GM18505 (cell line): ENCODE measurements around the gene MYBBP1A.

ENCODE experiments used
- ATAC-seq: cut with Tn5 transposase; IDR thresholded peaks from one replicate; pipeline ENCODE4 v1.9.1; 2021; ENCODE audit not compliant: unreplicated experiment
- POLR2A ChIP-seq: IDR thresholded peaks from 4 replicates; pipeline ENCODE4 v1.6.1; 2011; ENCODE audit warnings: borderline replicate concordance; ENCODE audit not compliant: insufficient read depth, insufficient read length; ENCODE audit errors: extremely low read depth

The MYBBP1A gene

DNA sequence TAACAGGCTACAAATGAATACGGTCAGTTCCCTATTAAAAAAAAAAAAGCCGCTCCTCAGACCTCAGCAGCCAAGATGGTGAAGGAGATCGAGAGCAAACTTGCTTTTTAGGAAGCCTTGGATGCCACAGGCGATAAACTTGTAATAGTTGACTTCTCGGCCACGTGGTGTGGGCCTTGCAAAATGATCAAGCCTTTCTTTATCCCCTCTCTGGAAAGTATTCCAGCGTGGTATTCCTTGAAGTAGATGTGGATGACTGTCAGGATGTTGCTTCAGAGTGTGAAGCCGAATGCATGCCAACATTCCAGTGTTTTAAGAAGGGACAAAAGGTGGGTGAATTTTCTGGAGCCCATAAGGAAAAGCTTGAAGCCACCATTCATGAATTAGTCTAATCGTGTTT lies 16.9 kb upstream of the MYBBP1A start:
- no peak for TF ChIP-seq POLR2A
- ATAC-seq = no peak

DNA sequence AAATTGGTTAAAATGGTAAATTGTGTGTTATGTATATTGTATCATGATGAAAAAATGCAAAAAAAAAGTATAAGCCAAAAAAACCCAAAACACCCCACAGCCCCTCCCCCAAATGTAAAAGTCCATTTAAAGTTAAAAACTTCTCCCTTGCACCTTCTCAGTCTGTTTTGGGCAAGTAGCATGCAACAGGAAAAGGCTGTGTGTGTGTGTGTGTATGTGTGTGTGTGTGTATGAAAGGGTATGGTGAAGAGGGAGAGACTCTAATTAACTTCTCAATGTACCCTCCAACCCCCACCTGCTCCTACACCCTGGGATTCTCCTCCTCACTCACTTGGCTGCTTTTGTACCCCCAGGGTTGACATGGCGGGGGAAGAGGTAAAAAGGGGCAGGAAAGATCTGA lies 14.4 kb upstream of the MYBBP1A start:
- ATAC-seq = no peak
- no peak for TF ChIP-seq POLR2A

DNA sequence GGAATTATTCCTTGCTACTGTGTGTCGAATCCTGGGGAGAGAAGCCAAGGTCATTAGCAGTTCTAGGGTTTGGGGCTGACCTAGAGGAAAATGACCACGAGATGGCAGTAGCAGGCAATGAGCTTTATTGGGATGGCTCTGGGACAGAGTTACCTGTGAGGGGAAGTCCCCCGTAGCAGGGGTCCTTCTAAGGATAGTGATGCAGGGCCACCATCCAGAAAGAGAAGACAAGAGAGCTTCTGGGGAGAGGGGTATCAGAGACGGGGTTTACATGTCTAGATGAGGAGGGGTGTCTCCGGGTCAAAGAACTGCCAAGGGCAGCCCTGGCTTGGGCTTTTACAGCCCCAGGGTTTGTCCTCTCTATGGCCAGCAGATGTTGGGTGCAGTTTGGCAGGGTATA lies 11.6 kb upstream of the MYBBP1A start:
- TF ChIP-seq POLR2A = no peak
- no peak for ATAC-seq

DNA sequence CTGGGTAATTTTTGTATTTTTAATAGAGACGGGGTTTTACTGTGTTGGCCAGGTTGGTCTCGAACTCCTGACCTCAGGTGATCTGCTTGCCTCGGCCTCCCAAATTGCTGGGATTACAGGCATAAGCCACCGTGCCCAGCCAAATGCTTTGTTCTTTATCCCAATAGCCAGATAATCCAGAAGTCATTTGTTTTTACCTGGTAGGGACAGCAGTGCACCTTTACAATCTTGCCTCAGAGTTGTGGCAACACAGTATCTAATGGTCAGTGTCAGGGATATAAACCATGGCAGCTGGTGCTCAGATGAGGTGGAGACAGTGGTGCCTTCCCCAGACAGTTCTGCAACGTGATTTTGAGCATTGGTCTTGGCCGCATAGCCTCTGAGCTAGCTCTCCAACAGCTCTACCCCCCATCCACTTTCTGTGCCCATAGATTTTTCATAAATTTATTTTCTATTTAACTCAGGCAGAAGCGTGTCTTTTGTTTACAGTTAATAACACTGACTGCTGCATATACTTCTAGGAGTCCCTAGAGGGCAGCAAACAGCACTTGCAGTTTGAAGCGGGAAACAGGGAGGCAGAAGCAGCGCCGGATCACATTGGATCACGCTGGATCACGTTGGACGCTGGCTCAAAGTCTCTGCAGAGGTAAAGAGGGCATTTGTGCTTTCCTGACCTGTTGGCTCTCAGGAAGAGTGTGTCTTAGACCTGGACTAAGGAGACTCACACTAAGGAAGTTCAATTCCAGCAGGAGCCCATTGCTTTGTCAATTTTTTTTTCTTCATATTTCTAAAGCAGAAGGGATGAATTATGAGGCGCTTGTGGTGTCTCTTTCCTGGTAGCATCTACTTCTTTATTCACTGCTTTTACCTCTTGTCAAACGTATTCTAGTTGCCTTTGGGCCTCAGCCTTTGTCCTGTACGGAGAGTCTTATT lies 10.3 kb upstream of the MYBBP1A start:
- TF ChIP-seq POLR2A = no peak
- ATAC-seq = no peak

DNA sequence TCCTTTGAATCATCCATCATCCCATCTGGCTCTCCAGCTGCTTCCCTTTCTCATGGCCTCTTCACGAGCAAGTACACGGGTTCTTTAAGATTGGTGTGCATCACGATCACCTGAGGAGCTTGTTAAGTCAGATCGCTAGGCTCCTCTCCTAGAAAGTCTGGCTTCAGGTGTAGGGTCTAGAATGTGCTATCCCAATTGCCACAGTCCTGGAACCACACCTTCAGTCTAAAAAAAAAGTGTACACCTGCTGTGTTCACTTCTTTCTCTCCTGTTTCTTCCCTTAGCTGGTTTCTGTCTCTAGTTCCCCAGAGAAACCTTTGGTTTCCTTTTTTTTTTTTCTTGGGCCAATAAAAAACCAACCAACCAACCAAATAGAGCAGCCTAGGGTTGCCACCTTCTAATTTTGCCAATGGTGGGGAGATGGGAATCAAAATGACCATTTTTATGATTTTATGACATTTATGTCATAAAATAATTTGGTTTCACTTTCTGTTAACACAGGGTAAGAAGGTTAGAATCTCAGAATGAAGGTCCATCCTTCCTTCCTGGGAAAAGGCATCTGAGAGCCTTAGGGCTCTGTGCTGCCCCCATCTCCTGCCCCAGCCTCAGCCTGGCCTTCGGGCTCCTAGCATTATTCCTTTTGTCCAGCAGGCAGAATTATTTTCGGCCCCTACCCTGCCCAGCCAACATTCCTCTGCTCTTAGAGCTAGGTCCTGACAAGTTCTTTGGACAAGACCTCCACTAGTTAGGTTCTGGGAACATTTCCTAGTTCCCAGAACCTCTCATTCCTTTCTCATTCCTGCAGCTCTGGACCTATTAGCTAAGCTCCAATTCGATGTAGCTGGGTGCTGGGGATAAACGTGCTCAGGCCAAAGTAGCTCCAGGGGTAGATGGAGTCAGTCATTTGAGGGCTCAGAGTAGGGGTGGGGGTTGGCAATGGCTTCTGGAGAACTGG lies 7.1 kb upstream of the MYBBP1A start:
- no peak for TF ChIP-seq POLR2A
- no peak for ATAC-seq

DNA sequence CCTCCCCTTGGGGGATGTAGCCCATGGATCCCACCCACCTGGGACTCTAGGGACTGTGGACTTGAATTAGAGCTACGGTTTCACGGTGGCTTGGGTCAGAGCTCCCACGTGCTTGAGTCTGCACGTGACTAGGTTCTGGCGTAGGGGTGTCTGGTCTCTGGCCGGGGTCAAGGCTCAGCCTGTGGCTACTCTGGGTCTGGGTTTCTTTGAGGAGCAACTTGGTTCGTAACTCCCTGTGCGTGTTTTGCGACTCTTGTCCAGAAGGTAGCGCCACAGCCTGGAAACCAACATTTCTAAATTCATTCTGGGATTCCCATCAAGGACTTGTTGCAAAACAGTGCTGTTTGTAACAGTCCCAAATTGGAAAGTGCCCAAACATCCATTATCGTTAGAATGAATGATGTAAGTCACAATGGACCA lies 5.7 kb upstream of the MYBBP1A start:
- no peak for TF ChIP-seq POLR2A

DNA sequence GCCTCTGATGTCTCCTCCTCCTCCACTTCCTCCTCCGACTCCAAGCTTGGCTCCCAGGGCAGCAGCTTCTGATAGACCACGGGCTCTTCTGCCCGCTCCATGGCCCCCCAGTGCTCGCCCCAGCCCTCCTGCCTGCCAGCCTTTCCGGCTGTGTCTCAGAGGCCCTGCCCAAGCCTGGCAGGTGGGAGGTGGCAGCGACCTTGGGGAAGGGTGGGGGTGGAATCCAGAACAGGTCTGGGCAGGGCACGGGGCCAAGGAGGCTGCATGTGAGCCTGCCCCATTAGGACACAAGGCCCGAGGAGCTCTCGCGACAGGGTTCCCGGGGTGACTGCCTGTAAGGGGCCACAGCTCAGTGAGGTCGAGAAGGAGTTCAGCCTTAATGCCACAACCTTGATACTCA lies 5.2 kb upstream of the MYBBP1A start, which contains the start of gene GGT6:
TSS of gene GGT6 (minus strand) at position 157 of the 400 bp plus-strand sequence. CDS start at position 101, 56 bp downstream.
- no peak for TF ChIP-seq POLR2A
- ATAC-seq = no peak

More for the DNA sequence above, 5.7 kb upstream of the MYBBP1A start:
- ATAC-seq = no peak

DNA sequence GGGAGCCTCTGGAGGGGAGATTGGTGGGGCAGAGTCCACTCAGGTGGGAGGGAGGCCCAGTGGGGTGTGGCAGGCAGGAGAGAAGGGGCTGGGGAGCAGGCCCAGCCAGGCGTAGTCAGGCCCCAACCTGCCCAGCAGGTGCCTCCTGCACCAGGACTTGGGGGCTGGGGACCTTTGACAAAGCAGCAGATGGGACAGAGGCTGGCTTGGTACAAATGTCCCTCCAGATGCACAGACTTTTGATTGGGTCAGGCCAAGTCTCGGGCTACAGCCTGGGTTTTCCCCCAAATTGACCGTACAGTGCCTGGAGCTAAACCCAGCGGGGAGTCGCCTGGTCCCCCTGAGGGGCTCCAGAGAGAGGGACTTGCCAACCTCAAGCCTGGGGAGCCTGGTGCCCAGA lies 4.8 kb upstream of the MYBBP1A start:
- TF ChIP-seq POLR2A = no peak
- ATAC-seq = no peak

DNA sequence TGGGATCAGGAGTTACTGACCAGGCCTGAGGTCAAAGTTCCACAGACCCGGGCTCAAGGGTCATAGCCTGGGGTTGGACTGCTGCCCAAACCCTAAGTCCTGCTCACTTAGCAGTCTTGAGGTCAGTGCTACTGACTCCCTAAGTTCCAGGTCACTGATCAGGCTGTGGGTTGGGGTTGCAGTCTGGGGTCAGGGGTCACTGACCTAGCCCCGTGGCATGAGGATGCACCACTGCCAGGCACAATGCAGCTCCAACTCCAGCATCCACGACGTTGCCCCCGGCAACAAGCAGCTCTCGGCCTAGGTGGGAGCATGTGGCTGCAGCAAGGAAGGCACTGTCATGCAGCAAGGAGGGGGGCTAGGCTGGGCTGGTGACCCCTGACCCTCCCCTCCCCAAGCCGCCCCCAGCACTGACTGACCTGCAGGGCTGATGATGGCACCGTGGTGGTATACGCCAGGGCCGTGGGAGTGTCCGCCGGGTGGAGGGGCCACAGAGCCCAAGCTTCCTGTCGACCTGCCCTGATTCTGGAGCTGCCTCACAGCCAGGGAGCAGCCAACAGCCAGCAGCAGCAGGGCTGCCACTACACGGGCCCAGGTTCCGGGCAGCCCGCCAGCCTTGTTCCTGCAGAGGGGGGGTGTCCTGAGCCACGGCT lies 4.1 kb upstream of the MYBBP1A start:
- no peak for ATAC-seq
- no peak for TF ChIP-seq POLR2A

DNA sequence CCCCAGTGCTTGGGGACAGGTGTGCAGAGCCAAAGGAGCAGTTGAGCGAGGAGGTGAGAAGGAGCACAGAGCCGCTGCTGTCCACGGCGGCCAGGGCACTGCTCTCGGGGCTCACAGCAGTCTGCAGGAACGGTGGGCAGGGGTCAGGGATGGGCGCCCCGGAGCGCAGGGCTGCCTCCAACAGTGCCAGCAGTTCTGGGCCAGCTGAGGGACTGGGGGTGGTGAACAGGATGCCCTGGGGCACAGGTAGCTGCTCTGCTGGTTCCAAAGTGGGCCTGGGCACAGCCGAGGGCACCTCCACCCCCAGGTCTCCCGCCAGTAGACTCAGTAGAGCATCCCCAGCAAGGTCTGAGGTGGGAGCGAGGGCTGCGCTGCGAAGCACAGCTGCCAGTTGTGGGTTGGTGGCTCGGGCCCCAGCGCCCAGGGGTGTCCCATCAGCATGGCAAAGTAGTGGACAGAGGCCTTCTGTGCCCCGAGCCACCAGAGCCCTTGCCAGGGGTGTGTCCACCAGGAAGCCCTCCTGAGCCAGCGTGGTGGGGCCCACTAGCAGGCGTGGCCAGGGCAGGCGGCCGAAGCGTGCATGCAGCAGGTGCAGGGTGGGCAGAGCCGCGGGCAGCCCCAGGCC lies 3.3 kb upstream of the MYBBP1A start:
- no peak for ATAC-seq

DNA sequence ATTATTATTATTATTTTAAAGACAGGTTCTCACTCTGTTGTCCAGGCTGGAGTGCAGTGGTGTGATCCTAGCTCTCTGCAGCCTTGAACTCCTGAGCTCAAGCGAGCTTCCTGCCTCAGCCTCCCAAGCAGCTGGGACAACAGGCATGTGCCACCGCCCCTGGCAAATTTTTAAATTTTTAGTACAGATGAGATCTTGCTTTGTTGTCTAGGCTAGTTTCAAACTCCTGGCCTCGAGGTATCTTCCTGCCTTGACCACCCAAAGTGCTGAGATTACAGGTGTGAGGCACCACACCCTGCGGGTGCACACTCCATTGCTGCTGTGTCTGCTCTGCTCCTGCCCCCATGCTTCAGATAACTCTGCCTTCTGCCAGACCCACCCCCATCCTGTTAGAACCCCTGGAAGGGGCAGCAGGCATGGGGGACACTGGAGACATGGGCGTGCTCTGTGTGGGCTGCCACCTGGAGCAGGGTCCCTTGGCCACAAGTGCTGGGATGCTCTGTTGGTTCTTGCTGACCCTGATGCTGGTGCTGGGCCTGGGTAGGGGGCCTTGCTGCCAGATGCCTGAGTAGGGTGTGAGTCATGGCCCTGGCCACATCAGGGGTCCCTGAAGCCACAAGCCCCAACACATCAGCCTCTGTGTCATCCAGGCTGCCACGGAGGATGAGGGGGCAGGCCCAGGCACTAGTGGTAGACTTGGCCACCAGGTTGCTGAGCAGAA lies 2.6 kb upstream of the MYBBP1A start:
- no peak for ATAC-seq
- TF ChIP-seq POLR2A = no peak

More for the DNA sequence above, 3.3 kb upstream of the MYBBP1A start:
- TF ChIP-seq POLR2A = no peak

DNA sequence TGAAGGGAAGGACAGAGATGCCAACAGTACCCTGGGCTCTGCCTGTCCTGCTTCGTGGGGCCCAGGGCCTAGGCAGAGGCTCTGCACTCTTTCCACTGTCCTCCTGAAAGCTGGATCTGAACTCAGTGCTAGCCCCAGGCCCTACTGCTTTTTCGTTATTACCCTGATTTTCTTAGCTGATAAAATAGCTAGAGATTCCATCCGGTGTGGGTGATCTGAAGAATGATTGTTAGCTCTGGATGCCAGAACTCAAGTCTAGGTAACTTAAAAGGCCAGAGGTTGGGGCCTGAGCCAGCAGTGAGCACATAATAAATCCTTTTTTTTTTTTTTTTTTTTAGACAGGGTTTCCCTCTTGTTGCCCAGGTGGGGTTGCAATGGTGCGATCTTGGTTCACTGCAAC lies 1.8 kb upstream of the MYBBP1A start:
- no peak for TF ChIP-seq POLR2A
- no peak for ATAC-seq

DNA sequence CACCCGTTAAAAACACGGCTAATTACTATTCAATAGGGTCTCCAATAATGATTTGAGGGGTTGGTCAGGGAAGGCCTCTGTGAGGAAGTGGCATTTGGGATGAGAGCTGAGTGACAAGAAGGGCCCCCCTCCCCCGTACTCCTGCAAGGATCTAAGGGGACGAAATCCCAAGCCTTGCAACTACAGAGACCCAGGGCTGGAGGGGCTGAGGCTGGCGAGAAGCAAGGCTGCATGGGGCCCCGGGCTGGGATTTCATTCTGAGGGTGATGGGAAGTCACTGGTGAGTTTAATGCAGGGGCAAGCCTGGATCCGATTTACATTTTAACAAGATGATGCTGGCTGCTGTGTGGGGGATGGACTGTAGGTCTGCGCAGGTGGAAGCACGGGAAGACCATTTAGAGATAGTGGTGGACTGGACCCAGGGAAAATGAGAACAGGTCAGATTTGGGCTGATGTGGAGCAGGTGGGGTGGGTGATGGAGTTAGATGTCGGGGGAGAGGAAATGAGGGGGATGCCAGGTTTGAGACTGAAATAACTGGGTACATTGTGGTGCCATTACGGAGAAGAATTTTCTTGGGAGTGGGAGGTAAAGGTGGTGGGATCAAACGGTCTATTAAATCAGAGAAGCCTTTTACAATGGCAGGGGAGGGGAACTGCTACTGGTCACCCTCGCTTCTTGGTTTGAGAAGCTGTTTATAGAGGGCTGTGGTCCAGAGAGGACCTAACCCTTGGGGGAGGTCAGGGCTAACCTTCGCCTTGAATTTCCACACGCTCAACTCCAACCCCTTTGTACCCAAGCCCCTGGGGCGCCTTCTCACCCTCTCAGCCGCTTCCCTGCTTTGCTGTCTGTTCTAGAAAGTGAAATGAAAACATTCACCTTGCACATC lies 932 bp upstream of the MYBBP1A start:
- no peak for TF ChIP-seq POLR2A
- no peak for ATAC-seq
